Gastrocnemius medialis (tissue), 4 donors: ENCODE results near the gene DHCR24. TPM values are rescaled to one million over a fixed set of nuclear protein-coding genes. Genes with fewer than 3 reads are reported as not detected.

ENCODE experiments used
- ATAC-seq, 2 donors: fragments of 150-250 bp; one replicate each; pipeline ENCODE4 v1.9.1; 2016
- DNase-seq, 2 donors: peaks; one replicate each; pipeline ENCODE4 v3.0.0-alpha.2; 2019
- H3K27ac ChIP-seq, 4 donors: fragments of 200-600 bp; sonication (generic); 1 replicate in 1 of 4; 2 replicates in 3 of 4; pipeline ENCODE4 v1.5.1; 2016 to 2018; ENCODE audit warnings: mild to moderate bottlenecking in 2 of 4, moderate library complexity in 1 of 4
- H3K27me3 ChIP-seq, 3 donors: fragments of 200-600 bp; sonication (generic) in 2 of 3; 1 replicate in 1 of 3; 2 replicates in 2 of 3; pipeline versions ENCODE4 v1.5.1 to v1.6.0; 2016 to 2019; ENCODE audit warnings: mild to moderate bottlenecking in 1 of 3, moderate library complexity in 1 of 3
- H3K36me3 ChIP-seq, 2 donors: fragments of 200-600 bp; sonication (generic) in 1 of 2; one replicate each; pipeline ENCODE4 v1.5.1; 2017 to 2018
- H3K4me1 ChIP-seq, 2 donors: fragments of 200-600 bp; sonication (generic) in 1 of 2; one replicate each; pipeline ENCODE4 v1.5.1; 2016 to 2017; ENCODE audit warnings: mild to moderate bottlenecking in 2 of 2
- H3K4me3 ChIP-seq, 4 donors: fragments of 200-600 bp; sonication (generic) in 3 of 4; 1 replicate in 1 of 4; 2 replicates in 3 of 4; pipeline ENCODE4 v1.5.1; 2016 to 2019; ENCODE audit warnings: mild to moderate bottlenecking in 2 of 4
- H3K9me3 ChIP-seq, 3 donors: fragments of 200-600 bp; sonication (generic) in 2 of 3; 1 replicate in 1 of 3; 2 replicates in 2 of 3; pipeline ENCODE4 v1.5.1; 2016 to 2019
- CTCF ChIP-seq, 5 experiments: fragments of 450-650 bp in 3 of 5; fragments of 200-600 bp in 2 of 5; sonication (generic) in 2 of 5; IDR thresholded peaks in 4 of 5; conservative IDR thresholded peaks in 1 of 5; 1 replicate in 4 of 5; 2 replicates in 1 of 5; pipeline ENCODE4 v1.5.1; 2016 to 2019; ENCODE audit warnings: antibody characterized with exemption in 5 of 5, mild to moderate bottlenecking in 3 of 5, moderate library complexity in 3 of 5
- POLR2A ChIP-seq, 2 donors: fragments of 450-650 bp; IDR thresholded peaks; one replicate each; pipeline ENCODE4 v1.6.1; 2017; ENCODE audit warnings: antibody characterized with exemption in 2 of 2, mild to moderate bottlenecking in 2 of 2, moderate library complexity in 2 of 2
- in situ Hi-C, 4 donors: fragments of 200-750 bp; cut with MboI; loops; one replicate each; pipeline versions ENCODE4 v1.15.0 to v1.8.0; 2017; ENCODE audit warnings: low sequenced_read_pairs in 4 of 4
- intact Hi-C: fragments of 100-400 bp; cut with DNase I; formaldehyde crosslinking; loops from one replicate; pipeline ENCODE4 v1.15.1; 2023; ENCODE audit warnings: low total_unique reads
- total RNA-seq, 4 donors: library from RNA; depleted of rRNA; stranded (reverse); fragments of >200 nt; gene quantifications; one replicate each; pipeline versions ENCODE4 v1.1.0 to v1.2.3, GENCODE V29; 2016

Gene DHCR24
- total RNA-seq, 4 donors from 2014 or later: 155 to 362 (median 207) TPM

- no peak overlapping the region for H3K27ac ChIP-seq
- TF ChIP-seq CTCF (IDR thresholded peaks at IDR 0.05 in 4 of 5, conservative IDR thresholded peaks at IDR 0.05 in 1 of 5) (no peak), POLR2A (IDR thresholded peaks at IDR 0.05) (no peak)
- no peak for DNase-seq
- in situ Hi-C loops: no loop called here
- intact Hi-C loops: no loop called here
- no peak overlapping the region for H3K4me3 ChIP-seq
- H3K27me3 ChIP-seq: no peaks in the 10 kb centered on the region
- H3K9me3 ChIP-seq: peaks cover 0 to 3% (median 0%) of the 10 kb centered on the region in 3 donors
- no peak for ATAC-seq
- no peaks in the 10 kb centered on the region for H3K4me1 ChIP-seq
- H3K36me3 ChIP-seq: no peaks in the 10 kb centered on the region
These were observed 51.0 kb downstream of the DHCR24 start for GRCh38 chr1:54835970-54836369.

- ATAC-seq (no peak), DNase-seq (no peak)
- no peak overlapping the region for H3K4me3 ChIP-seq
- intact Hi-C loops (no loop called here), in situ Hi-C loops (no loop called here)
- H3K27ac ChIP-seq: no peak overlapping the region
- no peaks in the 10 kb centered on the region for H3K36me3 ChIP-seq
- peaks cover 0 to 3% (median 0%) of the 10 kb centered on the region in 3 donors for H3K9me3 ChIP-seq
- no peak for TF ChIP-seq CTCF (IDR thresholded peaks at IDR 0.05 in 4 of 5, conservative IDR thresholded peaks at IDR 0.05 in 1 of 5)
- no peak for TF ChIP-seq POLR2A (IDR thresholded peaks at IDR 0.05)
- H3K27me3 ChIP-seq: no peaks in the 10 kb centered on the region
- H3K4me1 ChIP-seq: no peaks in the 10 kb centered on the region
These were observed 51.7 kb downstream of the DHCR24 start for GRCh38 chr1:54835131-54835898.

- Histone ChIP-seq H3K9me3 (peaks cover 0 to 3% (median 0%) of the 10 kb centered on the region in 3 donors), H3K27ac (no peak overlapping the region), H3K36me3 (no peaks in the 10 kb centered on the region), H3K4me1 (no peaks in the 10 kb centered on the region), H3K27me3 (no peaks in the 10 kb centered on the region), H3K4me3 (no peak overlapping the region)
- in situ Hi-C loops: no loop called here
- no peak for ATAC-seq
- intact Hi-C loops: no loop called here
- no peak for DNase-seq
- TF ChIP-seq POLR2A (IDR thresholded peaks at IDR 0.05) (no peak), CTCF (IDR thresholded peaks at IDR 0.05 in 4 of 5, conservative IDR thresholded peaks at IDR 0.05 in 1 of 5) (no peak)
These were observed 52.9 kb downstream of the DHCR24 start for GRCh38 chr1:54834007-54834541.

GRCh38 chr1:54833121-54833520, 53.9 kb downstream of the DHCR24 start:
- intact Hi-C loops: no loop called here
- no peaks in the 10 kb centered on the region for H3K27me3 ChIP-seq
- in situ Hi-C loops: no loop called here

More at GRCh38 chr1:54833121-54833520, 53.9 kb downstream of the DHCR24 start:
- ATAC-seq (no peak), DNase-seq (no peak)
- H3K9me3 ChIP-seq: peaks cover 0 to 7% (median 0%) of the 10 kb centered on the region in 3 donors
- TF ChIP-seq POLR2A (IDR thresholded peaks at IDR 0.05) (no peak), CTCF (IDR thresholded peaks at IDR 0.05 in 4 of 5, conservative IDR thresholded peaks at IDR 0.05 in 1 of 5) (no peak)
- no peaks in the 10 kb centered on the region for H3K36me3 ChIP-seq
- H3K4me3 ChIP-seq: no peak overlapping the region
- H3K4me1 ChIP-seq: no peaks in the 10 kb centered on the region
- H3K27ac ChIP-seq: no peak overlapping the region
